Thyroid gland (tissue), 4 donors: ENCODE data around the gene C20orf144.

Source experiments
- CTCF ChIP-seq, 6 experiments: fragments of 200-600 bp in 3 of 6; fragments of 450-650 bp in 3 of 6; sonication (generic) in 3 of 6; IDR thresholded peaks; one replicate each; pipeline ENCODE4 v1.5.1; 2016 to 2019; ENCODE audit warnings: antibody characterized with exemption in 6 of 6, mild to moderate bottlenecking in 2 of 6, inconsistent platforms in 1 of 6, moderate library complexity in 1 of 6
- POLR2A ChIP-seq, 2 donors: fragments of 450-650 bp; IDR thresholded peaks; one replicate each; pipeline ENCODE4 v1.6.1; 2017; ENCODE audit warnings: antibody characterized with exemption in 2 of 2, mild to moderate bottlenecking in 2 of 2, moderate library complexity in 1 of 2

GRCh38 chr20:33688938-33689424, 26.9 kb downstream of the C20orf144 start:
- TF ChIP-seq POLR2A (IDR thresholded peaks at IDR 0.05) (no peak), CTCF (IDR thresholded peaks at IDR 0.05) (no peak)
